ENCODE data around the gene FTO. TPM values are rescaled to one million over a fixed set of nuclear protein-coding genes. Genes with fewer than 3 reads are reported as not detected.

FTO gene
- total and polyA plus RNA-seq, 9 donors: 45.0 to 71.1 (median 55.6) TPM

DNA sequence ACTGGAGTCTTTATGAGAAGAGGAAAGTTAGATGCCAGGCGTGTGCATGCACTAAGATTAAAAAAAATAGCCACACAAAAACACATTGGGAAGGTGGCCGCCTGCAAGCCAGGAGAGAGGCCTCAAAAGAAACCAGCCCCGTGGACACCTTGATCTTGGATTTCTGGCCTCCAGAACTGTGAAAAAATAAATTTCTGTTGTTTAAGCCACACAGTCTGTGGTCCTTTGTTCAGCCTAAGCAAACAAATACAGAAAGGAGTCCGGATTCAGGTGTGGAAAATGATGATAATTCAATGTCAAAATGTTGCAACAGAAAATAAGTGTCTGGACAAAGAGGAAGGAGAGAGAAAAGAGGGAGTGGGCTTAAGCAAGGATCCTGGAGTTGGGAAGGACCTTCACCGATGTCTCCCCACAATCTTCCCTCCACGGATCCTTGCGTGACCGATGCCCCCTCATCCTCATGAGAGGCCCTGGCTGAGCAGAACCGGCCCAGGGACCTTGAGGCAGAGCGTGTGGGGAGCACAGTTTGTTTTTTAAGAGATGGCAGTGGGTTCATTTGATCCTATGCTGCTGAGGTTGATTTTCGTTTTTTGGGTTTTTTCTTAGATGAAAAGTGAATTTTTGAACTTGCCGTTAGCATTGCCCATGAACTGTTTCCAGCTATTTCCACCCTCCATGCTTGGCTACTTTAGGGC is 449.4 kb downstream of the FTO start:
- no peak overlapping the region for H3K4me3 ChIP-seq (ENCODE audit: low read length)
- H3K27me3 ChIP-seq (ENCODE audit: control insufficient read depth, insufficient read depth, low read length): peaks cover 3% of the 10 kb centered on the region
- WGBS (ENCODE audit: insufficient coverage): 76% methylated on average over 4 of the region's 12 CpGs
- H3K27ac ChIP-seq (ENCODE audit: low read length): no peak overlapping the region
- peaks cover 2% of the 10 kb centered on the region for H3K9me3 ChIP-seq (replicated peaks; ENCODE audit: control insufficient read depth, low read depth, low read length)
- DNase-seq: no peak
- H3K36me3 ChIP-seq (ENCODE audit: control insufficient read depth, insufficient read depth, low read length): no peaks in the 10 kb centered on the region
- no peaks in the 10 kb centered on the region for H3K4me1 ChIP-seq (ENCODE audit: control insufficient read depth, insufficient read depth, low read length)

GRCh38 chr16:54156349-54156748 is 452.4 kb downstream of the FTO start:
- no peak for DNase-seq
- H3K4me1 ChIP-seq (ENCODE audit: control insufficient read depth, insufficient read depth, low read length): no peaks in the 10 kb centered on the region
- no peak overlapping the region for H3K27ac ChIP-seq (ENCODE audit: low read length)
- WGBS (ENCODE audit: insufficient coverage): no CpG with 5 or more reads among the region's 1 CpG
- no peaks in the 10 kb centered on the region for H3K36me3 ChIP-seq (ENCODE audit: control insufficient read depth, insufficient read depth, low read length)
- no peaks in the 10 kb centered on the region for H3K9me3 ChIP-seq (replicated peaks; ENCODE audit: control insufficient read depth, low read depth, low read length)
- no peaks in the 10 kb centered on the region for H3K27me3 ChIP-seq (ENCODE audit: control insufficient read depth, insufficient read depth, low read length)
- no peak overlapping the region for H3K4me3 ChIP-seq (ENCODE audit: low read length)

- Histone ChIP-seq H3K36me3 (ENCODE audit: control insufficient read depth, insufficient read depth, low read length) (no peaks in the 10 kb centered on the region), H3K9me3 (replicated peaks; ENCODE audit: control insufficient read depth, low read depth, low read length) (no peaks in the 10 kb centered on the region), H3K27ac (ENCODE audit: low read length) (no peak overlapping the region), H3K4me1 (ENCODE audit: control insufficient read depth, insufficient read depth, low read length) (no peaks in the 10 kb centered on the region), H3K27me3 (ENCODE audit: control insufficient read depth, insufficient read depth, low read length) (no peaks in the 10 kb centered on the region), H3K4me3 (ENCODE audit: low read length) (no peak overlapping the region)
- no peak for DNase-seq
- WGBS (ENCODE audit: insufficient coverage): 86% methylated on average over 4 of the region's 4 CpGs
Observed at GRCh38 chr16:54158986-54159385, 455.0 kb downstream of the FTO start.

GRCh38 chr16:54159490-54160080 is 455.6 kb downstream of the FTO start:
- H3K36me3 ChIP-seq (ENCODE audit: control insufficient read depth, insufficient read depth, low read length): no peaks in the 10 kb centered on the region
- WGBS (ENCODE audit: insufficient coverage): no CpG with 5 or more reads among the region's 6 CpGs
- no peak overlapping the region for H3K27ac ChIP-seq (ENCODE audit: low read length)
- no peaks in the 10 kb centered on the region for H3K9me3 ChIP-seq (replicated peaks; ENCODE audit: control insufficient read depth, low read depth, low read length)
- H3K27me3 ChIP-seq (ENCODE audit: control insufficient read depth, insufficient read depth, low read length): no peaks in the 10 kb centered on the region
- H3K4me3 ChIP-seq (ENCODE audit: low read length): no peak overlapping the region
- DNase-seq: no peak
- H3K4me1 ChIP-seq (ENCODE audit: control insufficient read depth, insufficient read depth, low read length): no peaks in the 10 kb centered on the region

GRCh38 chr16:54160252-54160860 is 456.4 kb downstream of the FTO start:
- DNase-seq: no peak
- 77% methylated on average over 3 of the region's 7 CpGs for WGBS (ENCODE audit: insufficient coverage)
- H3K9me3 ChIP-seq (replicated peaks; ENCODE audit: control insufficient read depth, low read depth, low read length): no peaks in the 10 kb centered on the region

DNA sequence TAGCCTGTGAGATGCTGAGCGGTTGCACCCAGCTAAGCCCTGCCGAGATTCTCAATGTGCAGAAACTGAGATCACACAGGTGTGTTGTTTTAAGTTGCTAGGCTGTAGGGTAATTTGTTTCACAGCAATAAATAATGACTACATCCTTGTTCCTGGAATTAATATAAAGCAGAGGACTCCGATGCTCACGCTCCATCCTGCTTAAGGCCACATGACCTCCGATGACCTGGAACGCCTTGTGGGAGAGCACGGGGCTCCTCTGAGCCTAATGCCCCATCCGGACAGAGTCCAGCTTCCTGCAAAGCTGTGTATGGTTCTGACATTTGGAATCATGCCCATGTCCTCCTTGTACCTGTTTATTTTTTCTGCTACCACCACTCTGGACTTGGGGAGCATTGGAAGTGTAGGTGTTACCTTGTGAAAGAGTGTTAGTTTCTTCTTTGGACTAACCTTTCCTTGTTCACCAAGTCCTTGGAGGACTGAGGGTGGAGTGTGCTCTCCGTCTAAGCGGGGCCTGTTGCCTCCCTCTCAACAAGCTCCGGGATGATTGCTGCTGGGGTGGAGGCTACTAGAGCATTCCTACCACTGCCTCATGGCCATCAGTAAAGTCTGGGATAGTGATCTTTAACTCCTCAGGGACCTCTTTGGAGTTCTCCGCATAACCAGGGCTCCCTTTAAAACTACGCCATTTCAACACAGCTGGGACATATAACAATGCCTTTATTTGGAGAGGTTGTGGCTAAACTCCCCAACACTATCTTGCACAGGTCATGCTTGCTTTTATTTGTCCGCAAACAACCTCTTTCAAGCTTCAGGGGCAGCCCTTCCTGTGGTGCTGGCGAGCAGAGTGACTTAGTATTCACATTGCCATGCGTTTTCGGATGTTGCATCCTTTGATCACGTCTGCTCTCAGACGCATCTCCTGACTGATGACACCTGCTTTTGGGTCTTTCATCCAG is 457.3 kb downstream of the FTO start:
- H3K27ac ChIP-seq (ENCODE audit: low read length): no peak overlapping the region
- no peak overlapping the region for H3K4me3 ChIP-seq (ENCODE audit: low read length)
- H3K9me3 ChIP-seq (replicated peaks; ENCODE audit: control insufficient read depth, low read depth, low read length): no peaks in the 10 kb centered on the region
- H3K36me3 ChIP-seq (ENCODE audit: control insufficient read depth, insufficient read depth, low read length): no peaks in the 10 kb centered on the region
- H3K4me1 ChIP-seq (ENCODE audit: control insufficient read depth, insufficient read depth, low read length): no peaks in the 10 kb centered on the region
- 50% methylated on average over 13 of the region's 19 CpGs for WGBS (ENCODE audit: insufficient coverage)
- H3K27me3 ChIP-seq (ENCODE audit: control insufficient read depth, insufficient read depth, low read length): no peaks in the 10 kb centered on the region
- DNase-seq: no peak

More at GRCh38 chr16:54160252-54160860, 456.4 kb downstream of the FTO start:
- H3K27ac ChIP-seq (ENCODE audit: low read length): no peak overlapping the region
- H3K4me1 ChIP-seq (ENCODE audit: control insufficient read depth, insufficient read depth, low read length): no peaks in the 10 kb centered on the region
- no peaks in the 10 kb centered on the region for H3K27me3 ChIP-seq (ENCODE audit: control insufficient read depth, insufficient read depth, low read length)
- no peaks in the 10 kb centered on the region for H3K36me3 ChIP-seq (ENCODE audit: control insufficient read depth, insufficient read depth, low read length)
- H3K4me3 ChIP-seq (ENCODE audit: low read length): no peak overlapping the region

DNA sequence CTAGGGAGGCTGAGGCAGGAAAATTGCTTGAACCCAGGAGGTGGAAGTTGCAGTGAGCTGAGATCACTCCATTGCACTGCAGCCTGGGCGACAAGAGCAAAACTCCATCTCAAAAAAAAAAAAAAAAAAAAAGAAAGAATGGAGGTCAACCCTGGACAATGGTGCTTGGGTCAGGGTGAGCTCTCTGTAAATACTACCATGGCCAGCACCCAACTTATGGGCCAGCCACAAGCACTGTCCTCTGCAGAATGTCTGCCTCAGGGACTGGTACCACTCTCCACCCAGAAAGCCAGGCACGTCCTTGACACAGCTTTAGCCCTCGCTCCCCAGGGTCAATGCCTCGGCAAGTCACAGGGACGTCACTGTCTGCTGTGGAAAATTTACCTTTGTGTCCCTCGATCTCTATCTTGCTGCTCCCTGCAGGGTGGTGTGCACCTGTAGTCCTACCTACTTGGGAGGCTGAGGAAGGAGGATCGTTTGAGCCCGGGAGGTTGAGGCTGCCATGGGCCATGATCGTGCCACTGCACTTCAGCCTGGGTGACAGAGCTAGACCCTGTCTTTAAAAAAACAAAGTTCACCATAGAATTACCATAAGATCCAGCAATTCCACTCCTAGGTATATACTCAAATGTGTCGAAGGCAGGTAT is 459.4 kb downstream of the FTO start:
- no peak for DNase-seq
- Histone ChIP-seq H3K4me1 (ENCODE audit: control insufficient read depth, insufficient read depth, low read length) (no peaks in the 10 kb centered on the region), H3K36me3 (ENCODE audit: control insufficient read depth, insufficient read depth, low read length) (no peaks in the 10 kb centered on the region), H3K27ac (ENCODE audit: low read length) (no peak overlapping the region), H3K9me3 (replicated peaks; ENCODE audit: control insufficient read depth, low read depth, low read length) (no peaks in the 10 kb centered on the region), H3K4me3 (ENCODE audit: low read length) (no peak overlapping the region), H3K27me3 (ENCODE audit: control insufficient read depth, insufficient read depth, low read length) (no peaks in the 10 kb centered on the region)
- 89% methylated on average over 5 of the region's 10 CpGs for WGBS (ENCODE audit: insufficient coverage)

- DNase-seq: no peak
- no peaks in the 10 kb centered on the region for H3K9me3 ChIP-seq (replicated peaks; ENCODE audit: control insufficient read depth, low read depth, low read length)
- no peaks in the 10 kb centered on the region for H3K36me3 ChIP-seq (ENCODE audit: control insufficient read depth, insufficient read depth, low read length)
- no peak overlapping the region for H3K4me3 ChIP-seq (ENCODE audit: low read length)
- H3K4me1 ChIP-seq (ENCODE audit: control insufficient read depth, insufficient read depth, low read length): no peaks in the 10 kb centered on the region
- WGBS (ENCODE audit: insufficient coverage): 100% methylated on average over 1 of the region's 3 CpGs
- no peak overlapping the region for H3K27ac ChIP-seq (ENCODE audit: low read length)
- no peaks in the 10 kb centered on the region for H3K27me3 ChIP-seq (ENCODE audit: control insufficient read depth, insufficient read depth, low read length)
Observed at GRCh38 chr16:54164789-54165173, 460.8 kb downstream of the FTO start.

DNA sequence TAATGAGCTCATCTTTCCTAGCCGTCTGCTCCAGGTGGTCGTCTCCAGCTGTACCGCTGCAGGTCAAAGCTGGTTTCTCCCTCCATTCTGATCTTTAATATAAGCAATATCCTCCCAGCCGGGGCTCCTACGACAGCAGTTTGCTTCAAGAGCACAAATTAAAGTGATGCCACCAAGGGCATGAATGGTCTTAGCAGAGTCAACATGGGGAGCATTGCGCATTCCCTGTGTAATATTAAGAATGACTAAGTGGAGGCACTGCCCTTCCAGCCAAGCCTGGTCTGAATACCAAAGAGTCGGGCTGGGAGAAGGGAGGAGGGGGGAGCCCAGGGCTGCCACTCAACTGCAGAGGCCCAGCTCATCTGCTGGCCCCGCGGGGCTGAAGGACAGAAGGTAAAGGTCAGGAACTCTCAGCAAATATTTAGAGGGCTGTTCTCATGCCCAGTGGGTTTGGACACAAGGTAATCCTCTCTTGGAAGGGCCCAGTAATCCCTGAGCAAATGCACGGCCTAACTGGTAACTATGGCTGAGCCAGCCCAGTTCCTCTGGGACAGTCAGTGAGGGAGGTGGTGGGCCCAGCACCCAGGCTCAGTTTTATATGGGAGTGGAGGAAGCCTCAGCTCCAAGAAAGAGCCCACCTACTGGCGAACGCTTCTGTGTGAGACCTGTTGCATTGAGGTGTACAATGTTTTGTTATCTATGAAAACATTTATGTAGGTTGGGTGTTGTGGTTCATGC is 461.4 kb downstream of the FTO start:
- Histone ChIP-seq H3K36me3 (ENCODE audit: control insufficient read depth, insufficient read depth, low read length) (no peaks in the 10 kb centered on the region), H3K9me3 (replicated peaks; ENCODE audit: control insufficient read depth, low read depth, low read length) (no peaks in the 10 kb centered on the region), H3K27me3 (ENCODE audit: control insufficient read depth, insufficient read depth, low read length) (no peaks in the 10 kb centered on the region), H3K4me1 (ENCODE audit: control insufficient read depth, insufficient read depth, low read length) (no peaks in the 10 kb centered on the region), H3K27ac (ENCODE audit: low read length) (no peak overlapping the region), H3K4me3 (ENCODE audit: low read length) (no peak overlapping the region)
- no peak for DNase-seq
- WGBS (ENCODE audit: insufficient coverage): 85% methylated on average over 10 of the region's 12 CpGs

Measured in muscle of leg (tissue), 11 donors.